GM21515 (cell line): ENCODE results near the gene CDH24.
A peak's percentile ranks its signal among the peaks of the same experiment; 100 is the strongest.

Experiments used
- ATAC-seq: cut with Tn5 transposase; IDR thresholded peaks from one replicate; pipeline ENCODE4 v1.9.1; 2021; ENCODE audit not compliant: unreplicated experiment

Gene CDH24

DNA sequence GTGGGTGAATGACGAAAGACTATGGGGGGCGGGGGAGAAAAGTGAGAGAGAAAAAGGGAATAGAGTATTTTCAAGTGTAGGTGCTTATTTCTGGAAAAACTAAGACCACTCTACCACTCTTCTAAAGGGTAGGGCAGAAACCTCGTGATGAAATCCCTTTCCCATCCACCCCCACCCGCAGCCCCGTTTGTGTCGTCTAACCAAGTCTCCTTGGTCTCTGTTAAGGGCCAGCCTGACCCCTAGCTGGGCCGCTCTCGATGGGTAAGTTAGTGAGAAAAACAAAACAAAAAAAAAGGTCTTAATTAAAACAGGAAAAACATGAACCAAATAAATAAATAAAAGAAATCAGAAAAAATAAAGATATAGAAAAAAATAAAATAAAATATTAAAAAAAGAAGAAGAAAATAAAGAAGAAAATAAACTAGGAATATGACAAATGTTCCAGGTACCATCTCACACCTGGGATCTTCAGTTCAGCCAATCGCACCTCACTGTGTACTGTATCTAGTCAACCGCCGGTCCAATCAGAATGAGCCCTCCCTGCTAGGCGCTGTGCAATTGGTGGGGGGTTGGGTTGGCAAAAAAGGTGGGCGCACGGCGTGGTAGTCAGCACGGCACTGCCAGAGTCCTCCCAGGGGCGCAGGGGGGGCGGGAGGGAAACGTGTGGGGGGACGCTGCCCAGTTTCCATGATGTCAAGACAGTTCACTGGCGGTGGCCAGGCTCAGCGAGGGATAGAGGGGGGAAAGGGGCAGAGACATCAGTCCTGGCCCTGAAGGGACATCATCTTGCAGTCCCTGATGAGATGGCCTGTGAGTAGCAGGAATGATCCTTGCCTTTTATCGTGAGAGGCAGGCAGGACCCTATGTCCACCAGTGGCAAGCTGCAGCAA lies 9.8 kb upstream of the CDH24 start:
- no peak for ATAC-seq

DNA sequence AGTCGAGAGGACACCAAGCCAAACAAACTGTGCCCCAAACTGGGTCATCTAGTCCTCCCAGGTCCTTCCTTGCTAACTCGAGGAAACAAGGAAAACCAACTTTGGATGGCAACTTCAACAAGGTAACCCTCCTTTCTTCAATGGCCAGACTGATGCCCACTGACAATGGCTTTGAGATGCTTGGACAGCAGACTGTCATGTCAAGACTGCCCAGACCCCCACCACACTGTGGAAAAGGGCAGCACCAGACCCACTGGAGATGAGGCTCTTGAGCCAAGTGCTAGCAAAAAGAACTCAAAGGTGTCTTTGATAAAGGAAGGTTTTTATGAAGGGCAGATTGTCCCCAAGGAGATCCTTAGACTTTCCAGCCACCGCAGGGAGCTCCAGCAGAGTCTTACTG lies 9.0 kb upstream of the CDH24 start:
- no peak for ATAC-seq

DNA sequence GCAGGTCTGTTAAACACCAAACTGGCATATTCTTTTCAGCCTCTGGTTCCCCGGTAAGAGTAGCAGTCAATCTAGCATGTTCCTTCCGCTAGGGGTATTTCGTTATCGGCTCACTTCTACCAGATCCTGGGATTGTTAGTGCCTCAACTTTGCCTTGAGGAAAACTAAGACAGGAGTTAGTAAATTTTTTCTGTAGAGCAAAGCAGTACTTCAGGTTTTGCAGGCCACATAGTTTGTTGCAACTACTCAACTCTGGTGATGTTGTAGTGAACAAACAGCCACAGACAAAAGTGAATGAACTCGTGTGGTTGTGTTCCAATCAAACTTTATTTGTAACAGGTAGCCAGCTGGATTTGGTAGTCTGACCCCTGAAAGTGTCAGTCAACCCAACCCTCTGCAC lies 6.3 kb upstream of the CDH24 start:
- ATAC-seq, result no peak

DNA sequence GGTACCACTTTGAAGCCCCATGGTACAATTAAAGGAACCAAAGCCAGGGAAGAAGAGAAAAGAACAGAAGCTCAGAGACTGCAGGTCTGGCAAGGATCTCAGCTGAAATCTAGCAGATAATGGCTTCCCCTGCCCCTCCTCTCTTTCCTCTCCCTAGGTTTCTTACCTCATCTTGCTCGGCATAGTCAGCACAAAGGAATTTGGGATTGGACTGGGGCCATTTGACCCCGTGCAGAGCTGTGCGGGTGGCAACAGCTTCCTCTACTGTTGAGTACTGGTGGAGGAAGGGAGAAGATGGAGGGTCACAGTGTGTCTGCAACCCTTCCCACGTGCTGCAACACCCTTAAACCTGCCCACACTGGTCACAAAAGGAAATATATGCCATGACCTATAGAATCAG lies 4.7 kb upstream of the CDH24 start:
- no peak for ATAC-seq

DNA sequence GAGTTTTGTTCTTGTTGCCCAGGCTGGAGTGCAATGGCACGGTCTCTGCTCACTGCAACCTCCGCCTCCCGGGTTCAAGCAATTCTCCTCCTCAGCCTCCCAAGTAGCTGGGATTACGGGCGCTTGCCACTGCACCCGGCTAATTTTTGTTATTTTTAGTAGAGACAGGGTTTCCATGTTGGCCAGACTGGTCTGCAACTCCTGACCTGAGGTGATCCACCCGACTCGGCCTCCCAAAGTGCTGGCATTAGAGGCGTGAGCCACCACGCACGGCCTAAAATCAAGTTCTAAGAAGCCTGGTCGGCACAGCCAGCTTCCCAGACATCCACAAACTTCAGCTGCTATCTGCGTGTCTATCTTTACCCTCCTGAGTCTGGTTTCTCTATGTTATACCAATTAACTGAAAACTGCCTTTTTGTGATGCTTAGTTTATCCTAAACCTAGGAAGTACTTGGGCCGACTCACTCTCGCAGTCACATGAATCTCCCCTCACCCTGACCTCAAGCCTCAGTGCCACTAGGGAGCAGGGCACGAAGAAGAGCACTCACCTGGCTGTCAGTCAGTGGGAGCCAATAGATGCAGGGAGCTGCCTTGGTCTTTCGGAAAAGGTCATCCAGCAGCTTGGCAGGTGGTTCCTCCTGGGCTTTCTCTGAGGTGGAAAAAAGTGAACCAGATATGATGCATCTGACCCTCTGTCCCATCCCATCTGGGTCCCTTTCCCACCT lies 3.4 kb upstream of the CDH24 start:
- no peak for ATAC-seq

DNA sequence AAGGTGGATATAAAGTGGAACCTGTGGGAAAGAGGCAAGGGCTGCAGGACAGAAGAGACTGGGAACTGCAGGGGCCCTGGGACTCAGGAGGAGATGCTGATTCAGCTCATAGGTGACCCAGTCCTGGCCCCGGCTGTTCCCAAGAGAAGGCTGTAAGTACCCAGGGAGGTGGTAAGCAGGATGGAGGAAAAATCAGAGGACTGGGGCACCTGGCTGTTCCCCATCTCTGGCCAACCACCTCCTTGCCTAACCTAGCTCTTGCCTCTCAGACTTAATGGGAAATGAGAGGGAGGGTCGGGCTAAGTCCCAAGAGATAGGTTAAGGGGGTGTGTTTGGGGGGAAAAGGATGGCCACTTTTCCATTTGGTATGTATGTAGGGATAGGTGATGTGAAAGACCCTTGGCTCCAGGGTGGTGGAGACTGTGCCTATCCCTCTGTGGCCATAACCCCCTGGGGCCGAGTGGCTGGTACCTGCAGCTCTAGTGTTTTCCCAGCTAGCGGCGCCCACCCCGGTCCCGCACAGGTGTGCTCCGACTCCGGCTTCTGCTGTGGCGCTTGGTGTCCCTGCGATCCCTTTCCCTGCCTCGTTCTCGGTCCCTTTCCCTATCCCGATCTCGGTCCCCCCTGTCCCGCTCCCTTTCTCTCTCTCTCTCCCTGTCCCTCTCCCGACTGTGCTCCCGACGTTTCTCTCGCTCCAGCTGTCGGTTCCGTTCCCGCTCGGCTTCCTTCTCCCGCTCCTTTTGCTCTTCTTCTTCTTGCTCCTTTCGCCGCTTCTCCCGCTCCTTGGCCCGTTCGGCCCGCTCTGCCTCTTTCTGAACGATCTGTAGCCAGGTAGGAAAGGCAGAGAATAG lies 1.6 kb upstream of the CDH24 start:
- no peak for ATAC-seq

DNA sequence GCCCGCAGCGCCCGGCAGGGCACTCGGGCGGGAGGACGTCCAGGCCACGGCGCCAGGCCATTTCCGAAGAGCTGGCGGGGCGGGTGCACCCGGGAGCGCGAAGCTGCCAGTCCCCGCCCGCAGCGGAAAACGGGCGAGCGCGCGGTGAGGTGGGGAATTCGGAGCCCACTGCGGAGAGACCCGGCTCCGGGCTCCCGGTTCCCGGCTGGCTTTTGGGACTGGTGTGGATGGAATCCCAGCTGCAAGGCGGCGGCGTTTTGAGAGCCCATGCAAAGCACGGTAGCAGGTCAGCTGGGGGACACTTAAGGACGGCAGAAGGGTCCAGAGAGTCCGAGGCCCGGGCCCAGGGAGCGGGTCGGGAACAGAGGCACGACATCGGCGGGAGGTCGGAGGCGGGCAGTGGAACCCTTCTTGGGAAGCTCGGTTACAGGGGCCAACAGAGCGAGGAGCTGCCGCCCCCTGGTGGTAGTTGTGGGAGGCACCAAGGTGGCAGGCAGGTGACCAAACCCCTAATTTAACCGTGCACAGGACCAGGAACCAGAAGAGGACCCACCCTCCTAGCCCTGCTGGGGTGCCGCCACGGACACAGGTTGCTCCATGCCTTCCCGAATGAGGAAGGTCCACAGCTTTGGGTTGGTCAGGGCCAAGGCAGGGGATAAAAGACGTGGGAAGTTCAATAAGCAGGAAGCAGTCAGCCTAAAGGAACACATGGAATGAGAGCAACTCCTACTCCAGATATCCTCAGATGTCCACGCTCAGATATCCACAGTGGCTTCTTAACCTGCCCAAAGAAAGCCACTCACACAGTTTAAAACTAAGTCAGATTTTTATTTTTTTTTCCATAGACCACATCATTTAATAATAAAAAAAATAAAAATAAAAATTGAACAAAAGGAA lies 685 bp upstream of the CDH24 start:
- ATAC-seq, result peak; percentile 62

DNA sequence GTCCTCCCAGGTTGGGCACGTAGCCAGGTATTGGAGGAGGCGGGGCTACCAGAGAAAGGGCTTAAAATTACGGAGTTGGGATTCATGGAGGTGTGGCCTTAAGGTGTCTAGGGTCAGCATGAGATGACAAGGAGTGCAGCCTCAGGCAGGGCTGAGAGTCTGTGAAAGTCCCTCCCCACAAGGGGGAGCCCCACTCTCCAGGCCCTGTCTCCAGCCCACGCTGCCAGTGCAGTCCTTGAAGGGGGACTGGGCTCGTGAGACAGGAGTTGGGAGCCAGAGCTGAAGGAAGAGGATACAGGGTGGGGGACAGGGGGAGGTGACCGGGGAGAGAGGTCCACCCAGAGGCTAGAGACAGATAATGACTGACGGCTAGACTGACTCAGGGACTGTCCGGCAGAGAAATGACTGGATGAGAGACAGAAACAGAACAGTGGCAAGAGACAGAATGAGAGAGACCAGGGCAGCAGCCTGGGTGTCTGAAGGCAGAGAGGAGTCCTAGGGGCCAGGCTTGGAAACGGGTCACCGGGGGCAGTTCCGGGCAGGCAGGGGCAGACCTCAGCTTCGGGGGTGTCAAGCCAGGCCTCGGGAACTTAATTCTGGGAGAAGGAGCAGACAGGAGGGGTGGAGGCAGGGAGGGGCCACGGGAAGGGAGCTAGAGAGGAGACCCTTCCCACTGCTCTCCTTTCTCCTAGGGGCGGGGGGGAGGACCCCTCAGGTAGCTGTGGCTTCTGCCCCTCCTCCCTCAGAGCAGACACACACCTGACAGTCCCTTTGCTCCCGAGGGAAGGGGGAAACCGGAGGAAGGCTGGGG lies 970 bp downstream of the CDH24 start:
- ATAC-seq, result peak; percentile 45

DNA sequence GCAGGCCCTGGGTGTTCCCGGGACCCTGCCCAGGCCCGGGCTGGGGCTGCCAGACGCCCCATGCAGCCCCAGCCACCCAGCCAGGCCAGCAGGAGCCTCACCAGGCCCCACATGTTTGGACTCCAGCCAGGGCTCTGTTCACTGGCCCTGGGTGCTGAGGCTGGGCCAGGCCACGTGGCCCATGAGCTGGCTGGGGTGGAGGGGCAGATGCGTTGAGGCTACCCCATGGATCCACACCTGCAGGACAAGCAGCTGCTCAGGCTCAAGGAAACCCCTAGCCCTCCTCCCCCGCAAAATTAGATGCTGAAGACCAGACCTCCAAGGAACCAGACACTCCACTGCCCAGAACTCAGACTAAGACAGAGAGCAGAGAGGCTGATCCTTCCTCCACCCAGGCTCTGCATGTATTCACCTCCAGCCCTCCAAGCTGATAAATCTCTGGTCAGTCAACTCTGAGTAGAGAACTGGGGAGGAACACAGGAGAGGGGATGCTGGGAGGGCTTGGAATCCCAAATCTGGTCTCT lies 1.6 kb downstream of the CDH24 start:
- ATAC-seq, result no peak

DNA sequence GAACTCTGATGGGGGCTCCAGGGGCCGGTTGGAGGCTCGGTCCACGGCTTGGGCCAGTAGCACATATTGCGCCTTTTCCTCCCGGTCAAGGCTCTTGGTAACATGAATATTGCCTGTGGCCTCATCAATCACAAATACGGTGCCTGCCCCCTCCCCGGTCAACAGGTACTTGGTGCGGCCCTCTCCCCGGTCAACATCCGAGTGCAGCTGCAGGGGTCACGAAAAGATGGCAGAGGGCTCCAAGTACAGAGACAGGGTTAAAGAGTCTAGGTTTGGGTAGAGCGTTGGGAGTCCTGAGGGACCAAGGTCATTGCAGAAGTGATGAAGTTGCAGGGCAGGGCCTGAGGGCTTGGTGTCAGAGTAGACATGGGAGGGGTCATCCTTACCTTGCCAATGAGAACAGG lies 2.2 kb downstream of the CDH24 start:
- no peak for ATAC-seq

DNA sequence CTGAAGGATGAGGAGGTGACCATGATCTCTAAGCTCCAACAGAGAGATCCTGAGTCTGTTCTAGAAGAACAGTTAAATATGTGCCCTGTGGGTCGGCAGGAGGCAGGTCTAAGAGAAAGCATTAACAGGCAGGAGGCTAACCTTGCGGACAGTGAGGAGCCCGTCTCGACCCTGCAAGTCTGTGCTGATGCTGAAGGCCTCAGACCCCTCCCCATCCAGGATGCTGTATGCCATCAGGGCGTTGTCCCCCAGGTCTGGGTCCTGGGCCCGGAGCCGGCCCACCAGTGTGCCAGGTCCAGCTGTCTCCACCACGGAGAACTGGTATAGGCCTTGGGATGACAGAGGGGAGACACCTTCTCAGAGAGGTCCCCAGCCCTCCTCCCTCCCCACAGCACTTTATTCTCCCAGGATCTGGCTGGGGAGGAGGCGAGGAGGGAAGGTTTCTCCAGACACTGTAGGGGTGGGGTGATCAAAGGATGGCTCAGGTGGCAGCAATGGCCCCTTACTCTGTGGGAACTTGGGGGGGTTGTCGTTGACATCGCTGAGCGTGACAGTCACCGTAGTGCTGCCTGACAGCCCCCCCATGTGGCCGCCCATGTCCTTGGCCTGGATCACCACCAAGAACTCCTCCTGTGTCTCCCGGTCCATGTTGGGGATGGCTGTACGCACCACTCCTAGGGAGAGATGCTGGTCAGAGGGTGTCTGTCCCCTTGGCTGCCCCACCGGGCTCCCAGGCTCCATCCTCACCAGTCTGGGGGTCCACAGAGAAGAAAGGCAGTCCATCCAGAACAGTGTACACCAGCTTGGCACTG lies 3.1 kb downstream of the CDH24 start:
- no peak for ATAC-seq

DNA sequence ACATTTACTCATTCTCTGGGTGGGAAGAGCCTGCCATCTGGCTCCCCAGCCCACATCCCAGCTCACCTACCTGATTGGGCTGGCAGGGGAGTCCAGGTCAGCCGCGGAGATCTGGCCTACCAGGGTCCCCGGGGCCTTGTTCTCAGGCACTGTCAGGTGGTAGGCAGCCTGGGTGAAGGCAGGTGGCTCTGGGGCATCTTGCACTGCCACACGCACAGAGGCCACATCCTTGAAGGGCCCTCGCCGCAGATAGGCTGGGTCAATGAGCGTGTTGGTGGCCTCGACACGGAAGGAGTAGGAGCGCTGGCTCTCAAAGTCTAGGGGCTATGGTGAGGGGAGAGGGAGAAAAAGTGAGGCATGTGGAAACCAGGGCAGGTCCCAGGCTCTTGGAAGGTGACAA lies 3.9 kb downstream of the CDH24 start:
- no peak for ATAC-seq

DNA sequence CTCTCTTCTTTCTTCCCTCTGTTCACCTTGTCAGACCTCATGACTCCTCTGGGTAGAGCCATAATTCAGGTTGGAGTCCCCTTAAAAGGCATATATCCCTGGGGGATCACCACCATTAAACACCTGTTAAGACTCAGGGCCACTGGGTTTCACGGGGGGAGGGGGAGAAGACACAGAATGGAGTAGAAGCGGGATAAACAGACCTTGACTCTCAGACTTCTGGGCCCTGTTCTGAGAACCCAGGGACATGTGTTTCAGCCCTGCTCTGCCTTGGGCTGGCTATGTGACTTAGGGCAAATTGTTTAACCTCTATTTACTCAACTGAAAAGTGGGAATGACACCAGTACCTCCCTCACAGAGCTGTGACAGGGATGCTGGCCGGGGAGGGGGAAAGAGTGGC lies 4.6 kb downstream of the CDH24 start:
- no peak for ATAC-seq

DNA sequence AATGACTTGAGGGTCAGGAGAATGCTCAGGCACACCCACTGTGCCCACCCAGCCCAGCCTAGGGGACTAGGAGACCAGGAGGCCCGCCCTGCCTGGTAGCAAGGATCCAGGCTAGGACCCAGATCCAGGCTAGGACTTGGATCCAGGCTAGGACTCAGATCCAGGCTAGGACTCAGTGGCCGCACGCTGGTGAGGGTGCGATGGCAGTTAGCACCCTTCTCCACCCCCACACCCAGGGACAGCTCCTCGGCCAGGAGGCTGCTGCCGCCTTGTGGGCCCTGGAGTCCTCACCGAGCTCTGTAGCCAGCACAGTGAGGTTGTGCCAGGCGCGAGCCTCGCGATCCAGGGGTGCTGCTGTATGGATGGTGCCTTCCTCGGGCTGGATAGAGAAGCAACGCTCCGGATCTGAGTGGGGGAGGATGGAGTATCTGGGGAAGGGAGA lies 5.1 kb downstream of the CDH24 start:
- ATAC-seq, result no peak

DNA sequence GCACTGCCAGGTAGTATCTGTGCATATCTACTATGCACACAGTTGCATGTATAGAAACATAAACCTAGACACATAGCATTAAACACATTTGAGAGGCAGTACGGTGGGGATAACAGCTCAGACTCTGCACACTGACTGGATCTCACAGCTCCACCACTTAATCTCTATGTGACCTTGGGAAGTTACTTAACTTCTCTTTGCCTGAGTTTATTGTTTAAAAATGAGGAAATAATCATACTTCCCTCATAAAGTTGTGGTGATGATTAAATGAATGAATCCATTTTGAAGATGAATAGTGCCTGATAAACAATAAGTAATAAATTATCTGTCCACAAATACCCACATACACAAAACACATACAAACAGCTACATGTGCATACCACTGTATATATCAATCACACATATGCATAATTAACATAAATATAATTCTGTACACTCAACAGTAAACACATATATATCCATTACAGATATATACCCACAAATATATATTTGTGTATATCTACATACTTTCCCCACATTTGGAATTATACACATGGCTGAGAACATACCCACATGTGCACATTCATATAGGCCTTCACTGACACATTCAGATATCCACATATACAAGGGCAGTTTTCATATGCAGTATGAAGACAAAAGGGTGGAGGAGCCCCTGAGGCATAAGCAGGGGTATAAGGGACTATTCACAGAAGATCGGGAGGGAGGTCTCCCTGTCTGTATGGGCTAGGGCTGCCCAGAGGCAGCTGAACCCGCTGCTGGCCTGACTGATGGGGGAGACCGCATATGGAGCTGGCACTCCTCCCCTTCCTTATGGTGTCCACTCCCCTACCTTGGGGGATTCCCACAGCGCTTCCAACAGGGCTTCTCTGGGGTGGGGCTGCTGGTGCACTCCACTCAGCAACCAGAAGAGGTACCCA lies 5.9 kb downstream of the CDH24 start:
- ATAC-seq, result no peak

DNA sequence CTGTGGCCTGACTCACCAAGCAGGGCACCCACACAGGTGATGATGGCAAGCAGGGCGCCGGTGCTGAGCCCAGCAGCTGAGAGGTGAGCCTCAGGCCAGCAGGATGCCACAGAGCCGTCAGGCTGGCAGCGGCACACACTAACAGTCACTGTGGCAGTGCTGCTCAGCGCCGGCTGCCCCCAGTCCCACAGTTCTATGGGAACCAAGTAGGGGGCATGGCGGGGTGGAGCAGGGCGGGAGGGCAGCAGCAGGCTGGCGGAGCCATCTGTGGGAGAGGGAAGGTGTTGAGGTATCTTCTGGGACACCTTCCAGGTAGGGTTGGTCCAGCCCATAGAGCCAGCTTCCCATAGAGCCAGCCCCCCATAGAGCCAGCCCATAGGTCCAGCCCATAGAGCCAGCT lies 8.3 kb downstream of the CDH24 start:
- no peak for ATAC-seq
